GM12873 (cell line): Measurements from ENCODE around the gene MPHOSPH6.

Experiments used
- TF ChIP-seq, protein P1 (sequence below): IDR thresholded peaks from 2 replicates; pipeline ENCODE4 v1.5.1; 2012; ENCODE audit warnings: low read depth, mild to moderate bottlenecking, moderate library complexity, low read length, control low read depth; ENCODE audit not compliant: insufficient read depth; ENCODE audit errors: missing control alignments

The MPHOSPH6 gene, protein sequence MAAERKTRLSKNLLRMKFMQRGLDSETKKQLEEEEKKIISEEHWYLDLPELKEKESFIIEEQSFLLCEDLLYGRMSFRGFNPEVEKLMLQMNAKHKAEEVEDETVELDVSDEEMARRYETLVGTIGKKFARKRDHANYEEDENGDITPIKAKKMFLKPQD

DNA sequence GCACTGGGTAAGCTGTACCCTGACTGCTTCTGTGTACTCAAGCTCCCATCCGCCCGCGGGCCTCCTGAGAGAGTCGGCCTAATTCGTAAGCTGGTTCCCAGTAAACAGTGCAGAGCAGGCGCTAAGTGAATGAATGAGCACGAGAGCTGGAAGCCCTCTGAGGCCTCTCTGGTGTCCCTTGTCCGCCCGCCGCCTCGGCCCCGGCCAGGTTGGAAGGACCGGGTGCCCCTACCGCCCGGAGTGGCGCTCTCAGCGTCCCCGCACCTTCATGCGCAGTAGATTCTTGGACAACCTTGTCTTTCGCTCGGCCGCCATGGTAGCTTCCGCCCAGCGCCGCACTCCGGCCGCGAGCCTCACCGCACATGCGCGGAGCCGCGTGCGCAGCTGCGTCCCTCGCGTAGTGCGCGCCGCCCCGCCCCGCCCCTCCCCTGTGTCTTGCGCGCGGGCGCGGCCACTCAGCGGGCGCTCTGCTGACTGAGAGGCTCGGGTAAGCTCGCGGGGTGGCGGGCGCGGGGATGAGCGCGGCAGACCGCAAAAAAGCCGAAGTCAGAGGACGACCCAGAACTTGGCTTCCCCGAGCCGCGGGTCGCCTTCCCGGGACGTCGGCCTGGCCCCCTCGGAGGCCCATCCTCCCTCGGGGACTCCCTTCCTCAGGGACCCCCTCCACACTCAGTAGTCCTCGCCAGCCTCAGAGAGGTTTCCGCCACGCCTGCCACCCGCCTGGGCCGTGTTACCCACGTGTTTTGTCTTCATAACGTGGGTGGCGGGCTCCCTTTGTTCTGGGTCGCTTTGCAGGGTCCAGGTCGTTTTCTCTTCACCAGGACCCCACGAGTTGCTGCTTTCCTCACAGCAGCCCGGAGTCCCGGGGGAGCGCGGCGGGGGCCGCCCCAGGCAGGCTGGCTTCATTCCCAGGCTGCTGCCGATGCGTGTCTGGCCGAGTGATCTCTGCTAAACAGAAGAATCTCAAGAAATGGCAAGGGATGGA lies at the start of gene MPHOSPH6:
Gene MPHOSPH6, minus strand, starts transcription at position 364 of the 985 bp plus-strand sequence. Its CDS starts 49 bp downstream, at position 315.
- TF ChIP-seq, protein P1, sequence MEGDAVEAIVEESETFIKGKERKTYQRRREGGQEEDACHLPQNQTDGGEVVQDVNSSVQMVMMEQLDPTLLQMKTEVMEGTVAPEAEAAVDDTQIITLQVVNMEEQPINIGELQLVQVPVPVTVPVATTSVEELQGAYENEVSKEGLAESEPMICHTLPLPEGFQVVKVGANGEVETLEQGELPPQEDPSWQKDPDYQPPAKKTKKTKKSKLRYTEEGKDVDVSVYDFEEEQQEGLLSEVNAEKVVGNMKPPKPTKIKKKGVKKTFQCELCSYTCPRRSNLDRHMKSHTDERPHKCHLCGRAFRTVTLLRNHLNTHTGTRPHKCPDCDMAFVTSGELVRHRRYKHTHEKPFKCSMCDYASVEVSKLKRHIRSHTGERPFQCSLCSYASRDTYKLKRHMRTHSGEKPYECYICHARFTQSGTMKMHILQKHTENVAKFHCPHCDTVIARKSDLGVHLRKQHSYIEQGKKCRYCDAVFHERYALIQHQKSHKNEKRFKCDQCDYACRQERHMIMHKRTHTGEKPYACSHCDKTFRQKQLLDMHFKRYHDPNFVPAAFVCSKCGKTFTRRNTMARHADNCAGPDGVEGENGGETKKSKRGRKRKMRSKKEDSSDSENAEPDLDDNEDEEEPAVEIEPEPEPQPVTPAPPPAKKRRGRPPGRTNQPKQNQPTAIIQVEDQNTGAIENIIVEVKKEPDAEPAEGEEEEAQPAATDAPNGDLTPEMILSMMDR: no peak

DNA sequence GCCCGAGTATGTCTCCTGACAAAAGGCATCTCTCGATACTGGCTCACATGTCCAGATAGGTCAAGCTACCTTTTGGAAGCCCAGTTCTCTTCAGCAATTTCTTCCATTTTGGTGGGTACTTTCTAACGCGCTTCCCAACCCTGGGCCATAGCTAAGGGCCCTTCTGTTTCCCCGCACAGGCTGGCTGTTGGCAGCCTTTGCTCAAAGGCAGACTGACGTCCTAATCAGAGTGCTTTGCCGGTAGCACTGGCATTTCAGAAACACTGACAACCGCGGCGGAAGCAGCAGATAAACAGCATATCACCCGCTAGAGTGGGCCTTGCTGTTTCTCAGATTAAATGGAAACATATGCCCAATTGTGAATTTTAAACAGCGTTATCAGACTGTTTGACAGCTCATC lies 49.3 kb upstream of the MPHOSPH6 start:
- TF ChIP-seq, protein P1: no peak

DNA sequence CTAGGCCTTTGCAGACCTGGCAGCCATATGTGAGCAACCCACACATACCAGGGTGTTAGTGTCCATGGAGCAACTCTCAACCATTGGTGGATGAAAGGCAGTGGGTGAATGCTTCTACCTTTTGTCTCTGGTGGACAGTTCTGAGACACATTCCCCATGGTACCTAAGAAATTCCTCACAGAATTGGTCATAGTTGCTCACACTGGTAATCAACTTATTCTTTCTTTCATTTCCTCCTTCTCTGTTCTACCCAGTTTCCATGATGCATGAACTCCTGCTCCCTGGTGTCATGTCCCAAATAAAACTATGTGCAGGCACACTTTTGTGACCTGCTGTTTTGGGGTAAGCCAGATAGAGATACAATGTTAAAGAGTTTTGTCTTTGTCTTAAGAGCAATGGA lies 33.2 kb upstream of the MPHOSPH6 start:
- TF ChIP-seq, protein P1: no peak

DNA sequence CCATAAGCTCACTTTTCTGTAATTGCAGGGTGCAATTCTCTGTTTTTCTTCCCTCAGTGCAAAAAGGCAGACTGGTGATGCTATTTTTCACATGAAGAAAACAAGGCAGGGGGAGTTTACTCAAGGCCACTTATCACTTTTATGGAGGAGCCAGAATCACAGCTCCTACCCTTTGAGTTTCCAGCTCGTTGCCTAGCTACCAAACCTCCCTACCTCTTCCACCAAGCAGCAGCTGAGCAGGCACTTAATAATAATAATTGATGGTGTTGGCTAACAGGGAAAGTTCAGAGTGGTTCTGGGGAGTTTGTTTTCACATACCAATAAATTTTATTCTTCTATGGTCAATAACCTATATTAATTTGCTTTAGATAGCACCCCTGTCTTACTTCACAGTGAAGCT lies 31.9 kb upstream of the MPHOSPH6 start:
- TF ChIP-seq, protein P1: no peak

DNA sequence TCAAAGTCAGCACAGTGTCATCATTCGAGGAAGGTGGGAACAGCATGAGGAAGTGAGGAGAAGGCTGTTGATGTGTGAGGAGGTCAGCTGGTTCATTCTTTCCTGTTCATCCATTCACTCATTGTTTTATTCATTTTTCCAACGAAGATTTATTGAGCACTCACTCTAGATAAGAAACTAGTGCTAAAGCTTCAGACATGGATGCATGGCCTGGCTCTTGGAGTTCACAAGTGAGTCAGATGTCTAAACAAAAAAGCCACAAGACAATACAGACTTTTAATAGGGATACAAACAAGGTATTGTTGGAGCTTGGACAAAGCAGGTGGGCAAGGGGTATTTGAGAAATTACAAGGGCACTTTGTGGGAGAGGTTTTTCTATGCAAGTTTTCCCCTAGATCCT lies 31.3 kb upstream of the MPHOSPH6 start:
- TF ChIP-seq, protein P1: no peak

DNA sequence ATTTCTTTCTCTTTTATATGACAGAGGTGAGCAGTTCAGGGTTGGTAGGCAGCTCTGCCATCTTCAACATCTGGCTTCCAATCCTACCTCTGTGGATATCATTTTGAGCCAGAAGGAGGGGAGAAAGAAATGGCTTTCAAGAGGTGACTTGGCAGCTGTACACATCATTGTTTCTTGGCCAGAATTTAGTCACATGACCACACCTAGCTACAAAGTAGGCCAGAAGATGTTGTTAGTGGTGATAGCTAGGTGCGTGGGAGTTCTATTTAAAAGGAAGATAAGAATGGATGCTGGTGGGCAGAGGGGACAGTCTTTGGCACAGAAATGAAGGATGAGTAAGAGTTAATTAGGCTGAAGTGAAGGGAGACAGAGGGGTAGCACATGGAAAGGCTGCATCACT lies 29.2 kb upstream of the MPHOSPH6 start:
- TF ChIP-seq, protein P1: no peak

DNA sequence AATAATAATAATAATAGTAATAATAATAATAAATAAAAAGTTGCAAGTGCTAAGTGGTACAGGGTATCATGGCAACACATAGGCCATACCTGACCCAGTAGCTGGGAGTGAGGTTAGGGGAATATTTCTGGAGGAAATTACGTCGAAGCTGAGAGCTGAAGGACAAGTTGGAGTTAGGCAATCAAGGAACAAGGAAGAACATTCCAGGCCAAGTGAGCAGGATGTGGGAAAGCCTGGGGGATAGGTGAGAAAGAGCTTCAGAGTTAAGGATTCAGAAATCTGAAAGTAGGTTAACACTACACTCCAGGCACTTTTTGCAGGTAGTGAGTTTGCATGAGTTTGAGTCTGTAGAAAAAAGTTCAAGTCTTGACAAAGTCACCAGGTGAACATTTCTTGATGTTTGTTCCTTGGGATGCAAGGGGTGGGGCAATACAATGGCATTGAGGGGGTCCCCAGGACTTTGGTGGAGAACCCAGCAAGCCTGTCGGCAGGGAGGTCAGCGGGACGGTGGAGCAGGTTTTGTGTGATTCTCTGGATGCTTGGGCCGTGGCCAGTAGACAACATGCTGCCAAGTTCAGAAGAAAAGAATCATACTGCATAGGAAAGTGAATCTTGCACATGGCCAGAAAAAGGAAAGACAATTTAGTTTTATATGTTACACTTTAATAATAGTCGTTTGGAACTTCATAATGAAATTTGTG lies 27.7 kb upstream of the MPHOSPH6 start:
- TF ChIP-seq, protein P1: no peak
